Panc1 (cell line): ENCODE data around the gene HDLBP. TPM values are rescaled to one million over a fixed set of nuclear protein-coding genes. Genes with fewer than 3 reads are reported as not detected.
A peak's percentile ranks its signal among the peaks of the same experiment; 100 is the strongest.

Source experiments
- ATAC-seq: fragments of 200-7000 bp; cut with Tn5 transposase; 2 replicates; pipeline ENCODE4 v1.9.1; 2020; ENCODE audit warnings: mild to moderate bottlenecking, moderate library complexity
- BruUV-seq: library from RNA; stranded (reverse); fragments of 400-500 nt; replicated peaks from 2 replicates; lab custom pipeline; 2021; lab: Mats Ljungman, UMichigan
- CTCF ChIA-PET: fragments of 300-600 bp; sonication (Branson Sonifier 250); formaldehyde crosslinking; loops from one replicate; lab custom pipeline; 2022; ENCODE audit warnings: antibody characterized with exemption; lab: Charles Lee
- POLR2A ChIA-PET: fragments of 300-600 bp; sonication (Branson Sonifier 250); formaldehyde crosslinking; loops from one replicate; lab custom pipeline; 2022; ENCODE audit warnings: antibody characterized with exemption; lab: Charles Lee
- DNase-seq: peaks from one replicate; pipeline ENCODE4 v3.0.0-alpha.2; 2010; ENCODE audit warnings: low read depth, low spot score
- H3K27ac ChIP-seq: 2 replicates; pipeline ENCODE4 v1.5.1; 2011; ENCODE audit warnings: mild to moderate bottlenecking, low read length, inconsistent platforms
- H3K27me3 ChIP-seq: fragments of 200-500 bp; sonication (Bioruptor generic); 2 replicates; pipeline ENCODE4 v1.6.0; 2014; ENCODE audit warnings: low read length, inconsistent platforms; ENCODE audit not compliant: control insufficient read depth, insufficient read depth
- H3K36me3 ChIP-seq: fragments of 200-500 bp; sonication (Bioruptor generic); 2 replicates; pipeline ENCODE4 v1.5.1; 2014; ENCODE audit warnings: inconsistent platforms, mild to moderate bottlenecking, low read length, moderate library complexity; ENCODE audit not compliant: control insufficient read depth, insufficient read depth
- H3K4me1 ChIP-seq: 2 replicates; pipeline ENCODE4 v1.5.1; 2011; ENCODE audit warnings: inconsistent platforms, mild to moderate bottlenecking, low read length, moderate library complexity; ENCODE audit not compliant: control insufficient read depth, insufficient read depth
- H3K4me3 ChIP-seq, 2 experiments: 2 replicates each; pipeline ENCODE4 v1.5.1; 2011 to 2012; ENCODE audit warnings: low read depth in 2 of 2, low read length in 2 of 2, mild to moderate bottlenecking in 2 of 2, inconsistent platforms in 1 of 2, moderate library complexity in 1 of 2
- H3K9me3 ChIP-seq: fragments of 200-500 bp; sonication (Bioruptor generic); 2 replicates; pipeline ENCODE4 v1.5.1; 2014; ENCODE audit warnings: low read depth, mild to moderate bottlenecking, inconsistent platforms, low read length, moderate library complexity; ENCODE audit not compliant: control insufficient read depth, insufficient read depth
- CTCF ChIP-seq: fragments of 450-650 bp; IDR thresholded peaks from 2 replicates; pipeline ENCODE4 v1.5.1; 2017; ENCODE audit warnings: mild to moderate bottlenecking
- POLR2AphosphoS5 ChIP-seq: IDR thresholded peaks from 2 replicates; pipeline ENCODE4 v1.6.1; 2012; ENCODE audit warnings: mild to moderate bottlenecking, low read depth, low read length, moderate library complexity
- REST ChIP-seq, 2 experiments: IDR thresholded peaks; 2 replicates each; pipeline ENCODE4 v1.6.1; 2011 to 2012; ENCODE audit warnings: low read depth in 2 of 2, control low read depth in 1 of 2, low read length in 1 of 2, mild to moderate bottlenecking in 1 of 2, moderate library complexity in 1 of 2; ENCODE audit not compliant: insufficient read depth in 1 of 2
- SIN3A ChIP-seq: IDR thresholded peaks from 2 replicates; pipeline ENCODE4 v1.6.1; 2012; ENCODE audit warnings: low read depth, mild to moderate bottlenecking, low read length, moderate library complexity, borderline replicate concordance; ENCODE audit not compliant: insufficient read depth
- TCF7L2 ChIP-seq: IDR thresholded peaks from 2 replicates; pipeline ENCODE4 v1.6.1; 2011; ENCODE audit warnings: mild to moderate bottlenecking, low read depth, low read length, inconsistent platforms
- in situ Hi-C: cut with HindIII; loops from 2 replicates; pipeline ENCODE4 v1.10.0; 2016; ENCODE audit warnings: low sequenced_read_pairs, low pct_unique_long_range_greater_than_20kb
- intact Hi-C: fragments of 100-400 bp; cut with micrococcal nuclease; formaldehyde crosslinking; loops from one replicate; pipeline ENCODE4 v1.10.0; 2022; ENCODE audit not compliant: unreplicated experiment
- total RNA-seq: library from RNA; stranded (reverse); gene quantifications from one replicate; pipeline ENCODE4 v1.2.1, GENCODE V29; 2021; ENCODE audit not compliant: unreplicated experiment

HDLBP gene
- total RNA-seq, 1 experiment from 2014 or later = 656 TPM

DNA sequence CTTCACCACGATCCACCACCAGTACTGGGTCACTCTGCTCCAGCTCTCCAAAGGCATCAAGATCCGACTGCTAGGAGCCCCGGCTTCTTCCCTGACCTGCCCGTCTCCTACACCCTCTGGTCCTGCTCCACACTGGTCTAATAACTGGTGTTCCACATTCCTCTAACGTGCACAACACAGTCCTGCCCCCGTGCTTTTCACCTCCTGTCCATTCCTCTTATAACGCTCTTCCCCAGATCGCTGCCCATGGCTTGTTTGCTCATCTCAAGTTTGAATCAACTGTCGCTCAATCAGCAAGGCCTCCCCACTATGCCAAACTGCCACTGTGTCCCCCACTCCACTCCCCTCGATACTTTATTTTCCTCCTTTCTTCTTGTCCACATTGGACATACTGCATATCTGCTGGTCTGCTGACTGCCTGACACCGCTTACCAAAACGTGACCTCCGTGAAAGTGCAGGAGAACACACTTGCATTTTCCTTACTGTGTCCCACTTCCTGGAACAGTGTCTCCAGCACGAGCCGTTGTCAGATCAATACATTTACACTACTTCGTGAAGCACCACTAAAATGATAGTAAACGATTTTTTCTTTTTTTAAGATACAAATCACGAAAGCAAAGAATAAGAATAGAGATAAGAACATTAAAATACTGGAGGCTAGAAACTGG lies 6.5 kb downstream of the HDLBP start:
- TF ChIP-seq POLR2AphosphoS5 (no peak), SIN3A (no peak), CTCF (no peak), REST (IDR thresholded peaks at IDR 0.05; ENCODE audit: insufficient read depth in 1 of 2, low read depth in 2 of 2, low read length in 1 of 2) (no peak), TCF7L2 (no peak)
- peak; percentile 11; the same call in 1 of the 2 replicates for ATAC-seq
- no peaks in the 10 kb centered on the region for H3K27me3 ChIP-seq
- in situ Hi-C loops = no loop called here
- ChIA-PET POLR2A (no interaction called here), CTCF (no interaction called here)
- no peaks in the 10 kb centered on the region for H3K36me3 ChIP-seq
- H3K4me1 ChIP-seq = peaks cover 48% of the 10 kb centered on the region
- DNase-seq = no peak
- H3K9me3 ChIP-seq = no peaks in the 10 kb centered on the region
- H3K27ac ChIP-seq = no peak overlapping the region; the same call in 1 of the 2 replicates
- no peak overlapping the region for H3K4me3 ChIP-seq
- BruUV-seq = no TSS peak
- intact Hi-C loops = no loop called here

DNA sequence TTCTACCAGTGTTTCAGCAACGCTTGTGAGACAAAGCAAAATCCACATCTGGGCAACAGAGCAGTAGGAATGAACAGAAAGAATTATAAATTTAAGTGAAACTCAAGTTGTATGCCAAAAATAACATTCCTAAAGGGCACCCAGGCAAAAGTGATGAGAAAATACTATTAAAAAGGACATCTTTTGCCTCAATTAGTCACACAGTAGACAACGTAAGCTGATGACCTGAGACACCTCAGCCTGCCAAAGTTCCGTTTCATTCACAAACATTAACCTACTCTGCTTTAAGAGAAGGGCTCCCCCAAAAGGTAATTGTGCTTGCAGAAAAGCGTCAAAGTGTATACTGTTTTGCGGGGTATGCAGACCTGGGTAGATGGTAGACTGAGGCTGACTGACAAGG lies 7.2 kb downstream of the HDLBP start:
- ChIA-PET CTCF (no interaction called here), POLR2A (no interaction called here)
- no peak overlapping the region for H3K4me3 ChIP-seq
- BruUV-seq = no TSS peak
- H3K36me3 ChIP-seq = no peaks in the 10 kb centered on the region
- intact Hi-C loops = no loop called here
- peaks cover 46% of the 10 kb centered on the region for H3K4me1 ChIP-seq
- H3K27me3 ChIP-seq = no peaks in the 10 kb centered on the region
- DNase-seq = no peak
- no peaks in the 10 kb centered on the region for H3K9me3 ChIP-seq
- TF ChIP-seq TCF7L2 = no peak
- H3K27ac ChIP-seq = no peak overlapping the region
- no peak for ATAC-seq
- in situ Hi-C loops = no loop called here

DNA sequence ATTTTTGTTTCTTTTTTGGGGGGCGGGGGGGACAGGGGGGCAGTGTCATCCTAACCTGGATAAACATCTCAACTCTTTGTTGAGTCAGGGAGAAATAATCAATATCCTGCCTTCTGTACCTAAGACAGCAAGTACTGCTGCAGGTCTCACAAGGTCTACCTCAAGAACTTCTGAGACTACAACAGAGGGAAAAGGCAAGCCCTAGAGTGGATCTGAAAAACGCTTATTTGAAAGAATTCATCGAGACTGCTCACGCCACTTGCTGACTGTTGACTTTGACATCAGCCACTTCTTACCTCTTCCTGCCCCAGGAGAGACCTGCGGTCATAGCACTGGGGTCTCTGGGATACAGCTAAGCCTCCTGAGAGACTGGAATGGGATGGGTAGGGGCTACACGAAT lies 8.4 kb downstream of the HDLBP start:
- no peaks in the 10 kb centered on the region for H3K36me3 ChIP-seq
- no peaks in the 10 kb centered on the region for H3K27me3 ChIP-seq
- no TSS peak for BruUV-seq
- peaks cover 44% of the 10 kb centered on the region for H3K4me1 ChIP-seq
- in situ Hi-C loops = no loop called here
- no peak overlapping the region for H3K27ac ChIP-seq
- no peaks in the 10 kb centered on the region for H3K9me3 ChIP-seq
- DNase-seq = no peak
- no peak for ATAC-seq
- ChIA-PET POLR2A (interaction anchor here (0.5 kb wide), 1 partner anchor 80 kb away, joined by 6 read pairs; no protein-coding TSS in a partner anchor), CTCF (no interaction called here)
- intact Hi-C loops = no loop called here
- no peak overlapping the region for H3K4me3 ChIP-seq
- TF ChIP-seq CTCF = no peak
- TF ChIP-seq REST (IDR thresholded peaks at IDR 0.05; ENCODE audit: insufficient read depth in 1 of 2, low read depth in 2 of 2, low read length in 1 of 2) = no peak
- TF ChIP-seq SIN3A = no peak
- no peak for TF ChIP-seq TCF7L2
